ENCODE data around the gene MAGI1.
"Not testable (repeated sequence)": the region's sequence is repeated elsewhere in the genome, so short reads cannot be mapped to it uniquely, and the experiment has no call there.

Gene MAGI1

DNA sequence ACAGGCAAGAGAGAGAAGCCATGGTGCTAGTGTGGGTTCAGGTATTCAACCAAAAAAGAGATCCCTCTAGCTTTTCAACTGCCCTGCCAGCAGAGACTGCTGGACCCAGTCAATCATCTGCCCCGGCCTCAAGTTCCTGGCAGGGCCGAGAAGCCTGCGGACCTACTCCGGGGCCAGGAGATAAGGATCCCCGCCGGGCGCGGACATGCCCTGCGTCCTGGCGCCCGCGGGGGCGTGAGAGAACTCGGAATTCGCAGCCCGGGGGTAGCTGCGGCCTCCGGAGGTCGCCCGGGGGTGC, 821 bp upstream of the MAGI1 start:
- no peak for DNase-seq (ENCODE audit: low read depth in 2 of 2)

DNA sequence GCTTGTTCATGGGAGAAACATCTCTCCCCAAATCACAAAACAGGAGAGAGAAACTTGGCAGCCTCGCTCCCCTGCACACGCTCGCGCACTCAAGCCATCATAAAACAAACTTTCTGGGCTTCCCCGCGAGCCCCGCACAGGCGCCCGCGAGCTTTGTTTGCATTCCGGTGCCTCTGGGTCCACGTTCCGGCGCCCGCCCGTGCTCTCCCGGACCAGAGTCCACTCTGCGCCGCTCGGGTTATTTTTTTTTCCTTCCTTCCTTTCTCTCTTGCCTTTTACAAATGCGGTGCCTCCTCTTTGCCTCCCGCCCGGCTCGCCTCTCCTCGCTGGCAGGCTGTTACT, 363 bp downstream of the MAGI1 start:
- DNase-seq (ENCODE audit: low read depth in 2 of 2): no peak

DNA sequence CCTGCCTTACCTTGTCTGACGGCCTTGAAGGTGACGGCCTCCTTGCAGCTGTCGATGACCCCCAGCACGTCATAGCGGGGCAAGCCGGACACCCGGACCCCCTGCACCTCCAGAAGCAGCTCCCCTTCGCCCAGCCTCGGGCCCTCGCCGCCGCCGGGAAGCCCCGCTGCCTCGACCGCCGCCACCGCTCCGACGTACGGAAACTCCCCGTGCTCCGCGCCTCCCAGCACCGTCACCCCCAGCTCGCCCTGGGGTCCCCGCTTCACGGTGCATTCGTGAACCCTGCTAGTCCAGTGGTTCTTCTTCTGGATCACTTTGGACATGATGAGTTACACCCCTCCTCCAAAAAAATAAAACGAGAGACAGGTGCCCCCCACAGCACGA, 740 bp downstream of the MAGI1 start:
- DNase-seq (ENCODE audit: low read depth in 2 of 2): no peak

DNA sequence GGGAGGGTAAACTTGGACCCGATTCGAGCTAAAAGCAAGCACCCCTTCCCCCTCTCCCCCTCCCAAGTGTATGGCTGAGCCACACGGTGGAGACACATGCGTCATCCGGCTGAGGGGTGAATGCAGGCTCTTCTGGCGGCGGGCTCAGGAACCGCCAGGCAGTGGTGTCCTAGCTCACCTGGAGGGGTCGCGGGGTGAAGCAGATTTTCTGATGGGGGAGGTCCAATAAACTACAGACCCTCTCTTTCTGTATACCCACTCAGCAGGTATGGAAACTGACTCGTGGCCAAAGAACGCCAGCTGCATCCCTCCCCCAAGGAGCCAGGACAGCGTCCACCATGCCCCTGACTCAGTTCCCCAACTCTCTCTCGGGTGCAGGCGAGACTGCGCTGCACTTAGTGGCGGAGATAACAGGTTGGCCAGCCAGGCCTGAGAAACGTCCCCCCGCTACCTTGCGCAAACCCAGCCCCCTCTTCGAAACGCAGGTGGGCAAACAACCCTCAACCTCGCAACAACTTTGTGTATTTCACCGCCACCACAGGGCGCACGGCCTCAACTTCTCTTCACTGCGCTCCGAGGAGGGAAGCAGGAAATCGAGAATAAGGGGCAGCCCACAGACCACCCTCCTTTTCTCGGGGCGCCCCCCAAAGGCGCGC, 1.3 kb downstream of the MAGI1 start:
- DNase-seq (ENCODE audit: low read depth in 2 of 2): no peak

DNA sequence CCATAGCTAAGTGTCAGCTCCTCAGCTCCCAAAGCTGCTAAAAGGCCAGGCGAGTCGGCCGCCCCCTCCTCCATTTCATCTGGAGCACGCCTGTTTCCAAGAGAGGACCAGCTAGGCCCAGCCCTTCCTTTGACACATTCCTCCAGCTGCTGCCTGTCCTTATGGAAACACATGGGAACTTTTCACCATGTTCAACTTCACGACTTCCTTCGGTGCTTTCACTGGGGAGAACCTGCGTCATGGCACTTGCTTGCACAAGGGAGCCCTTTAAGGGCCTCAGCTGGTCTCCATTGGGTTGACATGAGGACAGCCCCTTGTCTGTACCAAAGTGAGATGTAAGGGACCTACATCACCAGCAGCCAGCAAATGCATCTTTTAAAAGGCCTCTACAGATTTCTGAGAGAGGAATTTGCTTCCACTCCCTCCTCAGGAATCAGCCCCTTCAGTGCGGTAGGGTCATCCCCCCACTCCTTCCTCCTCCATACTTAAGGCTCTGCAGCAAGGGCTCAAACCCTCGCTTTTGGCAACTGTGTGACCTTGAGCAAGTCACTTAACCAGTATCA, 2.1 kb downstream of the MAGI1 start:
- DNase-seq (ENCODE audit: low read depth in 2 of 2): no peak

DNA sequence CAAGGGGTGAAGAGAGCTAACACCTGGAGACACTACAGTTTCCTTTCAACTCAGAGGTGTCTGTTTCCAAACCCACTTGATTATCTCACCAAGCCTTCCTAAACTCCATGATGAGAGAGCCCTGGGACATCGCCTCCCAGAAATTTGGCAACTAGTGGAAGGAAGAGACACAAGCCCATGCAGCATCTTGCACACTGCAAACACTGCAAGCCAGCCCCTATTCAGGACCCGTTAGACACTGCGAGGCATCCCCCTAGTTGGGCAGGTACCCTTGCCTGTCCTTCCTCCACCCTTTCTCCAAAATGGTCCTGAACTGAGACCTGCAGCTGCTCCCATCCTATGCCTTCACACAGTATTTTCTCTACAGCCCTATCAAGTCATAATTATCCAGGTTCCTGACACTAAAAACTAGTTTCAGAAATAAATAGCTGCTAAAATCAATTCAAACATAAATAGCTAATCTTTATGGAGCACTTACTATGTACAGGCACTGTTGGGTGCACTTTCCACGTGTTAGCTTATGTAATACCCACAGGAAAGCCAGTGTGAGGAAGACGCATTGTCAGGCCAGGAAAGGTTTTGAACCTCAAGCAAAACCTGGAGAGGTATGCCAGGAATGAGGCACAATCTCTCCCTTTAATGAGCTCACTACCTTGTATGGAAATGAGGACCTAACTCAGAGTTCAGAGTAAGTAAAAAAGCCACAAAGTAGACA, 2.8 kb downstream of the MAGI1 start:
- no peak for DNase-seq (ENCODE audit: low read depth in 2 of 2)

DNA sequence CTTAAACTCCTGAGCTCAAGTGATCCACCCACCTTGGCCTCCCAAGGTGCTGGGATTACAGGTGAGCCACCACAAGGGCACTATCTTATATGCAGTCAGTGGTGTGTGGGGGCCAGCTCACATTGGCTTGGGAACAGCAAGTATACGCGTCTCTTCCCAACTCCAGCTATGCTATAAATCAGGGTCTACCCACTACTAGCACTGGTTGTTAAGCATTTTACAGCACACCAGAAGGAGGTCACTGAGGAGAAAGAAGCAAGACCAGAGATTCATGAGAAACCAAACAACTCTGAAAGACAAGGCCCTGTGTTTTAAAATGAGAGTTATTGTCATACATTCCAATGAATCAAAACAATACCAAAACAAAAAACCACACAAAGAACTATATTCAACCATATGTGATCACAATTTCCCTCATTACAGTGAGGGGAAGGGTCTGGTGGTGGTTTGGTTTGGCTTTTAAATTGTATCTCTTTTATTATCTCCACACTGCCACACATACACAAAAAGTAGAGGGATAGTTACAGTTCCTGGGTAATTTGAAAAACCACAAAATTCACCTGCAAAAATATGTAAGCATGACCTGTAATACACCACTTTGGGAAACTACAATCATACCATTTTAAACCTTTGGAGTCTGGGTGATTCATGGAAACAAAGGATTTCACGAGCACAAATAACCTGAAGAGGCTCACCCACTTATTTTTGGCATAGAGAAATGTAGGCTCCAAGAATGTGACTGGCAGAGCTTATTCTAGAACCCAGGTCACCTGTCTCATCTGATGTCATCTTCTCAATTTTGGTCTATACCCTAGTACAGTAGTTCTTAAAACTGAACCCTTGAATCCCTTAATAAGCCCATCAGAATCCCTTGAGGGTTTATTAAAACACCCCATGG, 5.2 kb downstream of the MAGI1 start:
- no peak for DNase-seq (ENCODE audit: low read depth in 2 of 2)

DNA sequence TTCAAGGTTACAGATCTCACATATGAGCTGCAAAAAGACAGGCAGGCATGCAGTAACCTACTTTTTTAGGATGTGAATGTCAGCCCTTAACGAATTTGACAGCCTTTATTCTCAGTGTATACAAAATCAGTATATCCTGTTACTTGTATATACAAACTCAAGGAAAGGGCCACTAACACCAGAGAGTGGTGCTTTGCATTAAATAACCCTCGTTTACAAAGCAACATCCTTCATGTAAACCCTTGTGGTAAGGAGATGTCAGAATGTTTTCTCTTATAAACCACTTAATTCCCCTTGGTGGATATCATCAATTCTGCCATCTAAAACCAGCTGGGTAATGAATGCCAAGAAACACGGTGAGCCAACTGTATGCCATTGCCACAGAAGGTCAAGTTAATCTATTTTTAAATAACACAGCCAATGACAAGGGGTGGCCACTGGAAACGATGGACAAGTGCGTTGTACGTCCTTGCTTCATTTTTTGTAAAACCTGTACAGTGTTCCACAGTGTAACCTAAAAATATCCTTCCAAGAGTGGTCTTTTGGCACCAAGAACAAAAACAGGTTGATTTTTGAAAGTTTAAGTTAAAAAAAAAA, 7.5 kb downstream of the MAGI1 start:
- DNase-seq (ENCODE audit: low read depth in 2 of 2): no peak

DNA sequence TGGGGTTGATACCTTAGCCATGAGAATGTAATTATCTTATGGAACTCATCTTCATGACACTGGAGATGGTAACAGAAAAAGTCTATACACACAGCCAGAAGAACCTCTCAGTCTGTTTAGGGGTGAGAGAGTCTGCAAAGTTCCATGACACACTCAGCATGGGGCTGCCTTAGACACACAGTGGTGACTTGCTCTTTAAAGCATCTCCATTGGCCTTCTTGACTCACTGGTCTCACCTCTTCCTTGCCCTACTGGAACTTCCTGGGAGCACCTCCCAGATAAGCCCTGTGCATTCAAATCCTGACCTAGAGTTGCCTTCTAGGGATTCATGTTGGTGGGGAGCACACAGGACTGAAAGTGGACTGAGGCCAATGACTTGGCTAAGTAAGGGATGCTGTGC, 9.3 kb downstream of the MAGI1 start:
- no peak for DNase-seq (ENCODE audit: low read depth in 2 of 2)

DNA sequence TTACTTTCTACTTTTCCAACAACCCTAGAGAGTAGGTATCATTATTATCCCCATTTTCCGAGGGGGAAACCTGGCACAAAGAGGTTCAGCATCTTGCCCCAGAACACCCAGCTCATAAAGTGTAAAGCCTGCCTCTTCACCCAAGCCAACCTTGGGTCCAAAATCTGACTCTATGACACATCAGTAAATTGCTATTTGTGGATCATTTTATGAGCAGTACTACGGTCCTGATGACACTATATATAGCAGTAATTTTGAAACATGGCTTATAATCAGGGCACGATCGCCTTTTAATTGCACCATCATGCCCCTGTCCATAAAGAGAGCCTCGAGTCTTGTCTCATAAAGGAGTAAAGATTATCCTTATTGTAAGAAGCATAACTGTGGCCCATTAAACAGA, 9.7 kb downstream of the MAGI1 start:
- no peak for DNase-seq (ENCODE audit: low read depth in 2 of 2)

DNA sequence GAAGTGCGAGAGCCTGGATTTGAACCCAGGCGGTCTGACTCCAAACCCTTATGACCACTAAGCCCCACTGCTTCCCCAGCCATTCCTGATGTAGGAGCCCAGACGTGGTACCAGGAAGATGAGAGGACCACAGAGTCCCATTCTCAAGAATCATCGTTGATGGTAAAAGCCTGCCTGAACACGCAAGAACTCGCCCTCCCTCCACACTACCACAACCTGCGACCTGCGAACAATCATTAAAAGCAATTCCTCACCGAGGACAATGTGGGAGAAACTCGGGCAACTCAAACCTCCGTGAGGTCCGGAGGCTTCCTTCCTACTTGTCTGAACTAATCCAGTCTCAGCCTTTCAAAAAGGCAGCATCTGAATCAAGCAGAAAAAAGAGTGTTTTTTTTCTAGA, 10.3 kb downstream of the MAGI1 start:
- DNase-seq (ENCODE audit: low read depth in 2 of 2): no peak

DNA sequence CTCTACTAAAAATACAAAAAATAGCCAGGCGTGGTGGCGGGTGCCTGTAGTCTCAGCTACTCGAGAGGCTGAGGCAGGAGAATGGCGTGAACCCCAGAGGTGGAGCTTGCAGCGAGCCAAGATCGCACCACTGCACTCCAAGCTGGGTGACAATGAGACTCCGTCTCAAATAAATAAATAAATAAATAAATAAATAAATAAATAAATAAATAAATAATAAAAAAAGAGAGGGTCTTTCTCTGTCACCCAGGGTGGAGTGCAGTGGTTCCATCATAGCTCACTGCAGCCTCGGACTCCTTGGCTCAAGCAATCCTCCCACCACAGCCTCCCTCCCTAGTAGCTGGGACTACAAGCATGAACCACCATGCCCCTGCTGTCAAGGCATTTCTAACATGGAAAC, 11.6 kb downstream of the MAGI1 start:
- DNase-seq (ENCODE audit: low read depth in 2 of 2): not testable (repeated sequence)

DNA sequence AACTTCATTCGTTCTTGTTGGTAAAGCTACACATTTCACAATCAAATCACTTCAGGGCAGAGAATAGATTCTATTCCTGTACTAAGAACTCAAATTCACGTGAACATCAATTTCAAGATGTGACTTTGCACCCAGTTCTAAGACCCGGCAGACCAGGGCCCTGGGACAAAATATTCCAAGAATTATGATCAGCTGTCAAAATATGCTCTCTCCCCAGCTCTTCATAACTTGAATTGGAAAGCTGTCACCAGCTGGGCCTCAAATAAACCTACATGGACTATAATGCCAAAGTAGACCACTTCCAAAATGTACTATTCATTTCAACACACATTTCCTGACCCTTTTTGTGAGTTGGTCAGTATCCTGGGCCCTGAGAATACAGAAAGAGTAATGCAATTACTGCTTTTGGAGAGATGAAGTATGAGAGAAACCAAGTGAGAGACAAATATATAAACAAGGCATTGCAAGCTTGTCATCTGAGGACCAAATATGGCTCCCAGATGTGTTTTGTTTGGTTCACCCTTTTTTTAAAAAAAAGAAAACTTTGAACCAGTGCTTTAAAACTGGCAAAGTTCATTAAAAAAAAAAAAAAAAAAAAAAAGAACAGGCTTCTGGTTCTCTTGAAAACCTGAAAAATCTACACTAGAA, 14.9 kb downstream of the MAGI1 start:
- DNase-seq (ENCODE audit: low read depth in 2 of 2): no peak

DNA sequence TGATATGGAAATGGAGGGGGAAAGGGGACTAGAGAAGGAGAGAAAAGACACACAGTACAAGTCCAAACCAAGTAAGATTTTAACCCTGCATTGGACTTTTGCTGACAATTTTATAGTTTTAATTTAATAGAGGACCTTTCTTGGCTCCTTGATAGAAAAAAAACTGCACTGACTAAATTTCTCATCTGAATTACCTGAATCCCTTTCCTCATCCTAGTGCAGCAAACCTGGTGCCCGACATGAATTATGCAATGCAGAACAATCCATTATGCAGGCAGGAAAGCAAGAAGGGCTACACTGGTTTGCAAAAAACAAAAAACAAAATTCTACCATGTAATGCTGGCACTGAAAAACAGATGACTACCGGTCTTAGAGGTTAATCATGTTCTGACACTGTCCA, 15.5 kb downstream of the MAGI1 start:
- DNase-seq (ENCODE audit: low read depth in 2 of 2): no peak

DNA sequence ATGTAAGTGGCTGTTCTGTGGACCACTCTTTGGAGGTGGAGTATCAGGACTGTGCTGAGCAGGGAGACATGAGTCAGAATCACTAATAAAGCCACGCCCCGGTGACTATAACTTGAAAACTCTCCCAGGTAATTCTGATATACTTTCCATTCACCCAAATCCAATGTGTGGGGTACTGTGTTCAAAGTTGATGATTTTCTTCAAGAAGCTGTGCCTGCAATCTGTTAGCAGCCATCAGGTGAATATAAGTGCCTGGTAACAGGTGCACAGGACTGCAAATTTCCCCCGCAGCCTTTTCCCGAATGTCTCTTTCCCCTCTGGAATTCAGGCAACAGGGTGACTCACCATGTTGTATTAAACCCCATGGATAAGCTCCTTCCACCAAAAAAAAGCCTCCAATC, 17.0 kb downstream of the MAGI1 start:
- no peak for DNase-seq (ENCODE audit: low read depth in 2 of 2)

DNA sequence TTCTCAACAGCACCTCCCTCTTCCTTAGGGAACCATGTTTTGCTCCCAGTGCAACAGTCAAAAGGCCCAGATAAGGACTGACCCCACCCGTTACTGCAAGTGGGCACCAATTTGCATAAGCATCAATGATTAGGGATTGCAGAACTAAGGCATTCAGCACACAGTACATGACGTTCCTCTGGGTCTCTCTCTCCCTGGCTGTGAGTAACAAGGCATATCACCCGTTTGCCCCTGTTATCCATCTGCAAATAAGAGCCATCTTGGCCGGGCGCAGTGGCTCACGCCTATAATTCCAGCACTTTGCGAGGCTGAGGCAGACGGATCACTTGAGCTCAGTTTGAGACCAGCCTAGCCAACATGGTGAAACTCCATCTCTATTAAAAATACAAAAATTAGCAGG, 18.8 kb downstream of the MAGI1 start:
- no peak for DNase-seq (ENCODE audit: low read depth in 2 of 2)

DNA sequence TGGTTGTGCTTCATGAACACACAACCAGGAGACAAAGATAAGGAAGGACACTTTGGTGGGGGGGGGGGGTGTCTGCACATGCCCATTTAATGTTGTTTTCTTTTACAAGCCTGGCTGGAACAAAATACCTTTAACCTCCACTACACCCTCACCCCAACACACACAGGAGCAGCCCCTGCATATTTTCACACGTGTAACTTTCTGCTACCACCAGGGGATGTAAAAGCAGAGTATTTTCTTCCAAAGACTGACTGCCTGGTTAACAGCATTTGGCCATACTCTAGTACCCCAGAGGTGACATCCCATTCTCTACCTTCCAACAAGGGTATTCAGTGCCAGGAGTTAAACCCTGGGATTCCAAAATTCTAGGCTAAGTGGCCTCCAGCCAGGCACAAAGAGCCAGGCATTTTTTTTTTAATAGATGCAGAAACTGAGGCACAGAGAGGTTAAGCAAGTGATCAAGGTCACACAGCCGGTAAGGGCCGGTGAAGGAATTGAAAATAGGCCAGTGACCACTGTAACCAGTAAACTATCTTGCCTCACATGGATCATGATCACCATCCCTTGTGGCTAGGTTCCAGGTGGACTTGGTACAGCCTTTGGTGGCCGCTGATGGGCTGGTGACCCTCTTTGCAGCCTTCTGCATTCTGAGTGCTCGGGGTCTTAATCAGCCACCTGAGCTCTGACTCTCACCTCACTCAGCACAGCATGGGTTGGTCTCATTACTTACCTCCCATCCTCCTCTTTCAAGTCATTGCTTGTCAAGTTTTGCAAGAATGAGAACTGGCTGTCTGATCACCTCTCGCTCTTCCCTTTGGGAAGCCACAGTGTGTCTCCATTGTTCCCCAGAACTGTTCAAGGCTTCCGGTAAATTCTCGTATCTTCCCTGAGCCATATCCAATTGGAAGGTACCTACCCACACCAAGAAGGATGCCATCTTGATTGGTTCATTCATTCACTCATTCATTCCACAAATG, 20.4 kb downstream of the MAGI1 start:
- DNase-seq (ENCODE audit: low read depth in 2 of 2): no peak

DNA sequence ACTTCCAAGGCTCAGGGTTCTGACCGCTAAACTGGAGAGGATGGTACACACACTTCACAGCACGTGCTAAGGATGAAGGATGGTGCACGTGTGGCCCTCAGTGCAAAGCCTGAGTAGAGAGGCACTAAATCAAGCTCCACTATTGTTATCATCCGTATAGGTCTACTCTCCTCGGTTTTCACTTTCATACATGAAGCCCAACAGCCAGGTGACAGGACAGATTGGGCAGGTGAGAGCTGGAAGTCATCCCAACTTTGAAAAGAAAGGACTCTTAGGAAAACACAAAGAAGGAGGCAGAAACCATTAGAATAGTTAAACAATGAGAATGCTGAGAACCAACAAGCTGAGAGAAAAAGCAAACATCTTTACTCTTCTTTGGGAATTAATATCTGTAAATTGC, 21.1 kb downstream of the MAGI1 start:
- no peak for DNase-seq (ENCODE audit: low read depth in 2 of 2)

DNA sequence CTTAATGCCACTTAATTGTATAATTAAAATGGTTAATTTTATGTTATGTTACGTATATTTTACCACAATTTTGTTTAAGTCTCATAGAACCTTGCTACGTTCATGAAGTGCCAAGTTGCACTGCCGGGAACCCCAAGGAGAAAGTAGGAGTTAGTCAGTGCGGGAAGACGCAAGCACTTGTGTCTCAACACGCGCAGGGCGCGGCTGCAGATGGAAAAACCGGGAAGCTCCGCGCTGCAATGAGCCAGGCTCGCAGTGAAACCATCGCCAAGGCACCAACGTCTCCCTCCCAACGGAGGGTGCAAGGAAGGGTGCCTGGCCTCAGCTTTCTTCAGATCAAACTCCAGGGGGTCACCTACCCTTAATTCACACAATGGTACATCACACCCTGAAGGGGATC, 21.6 kb downstream of the MAGI1 start:
- no peak for DNase-seq (ENCODE audit: low read depth in 2 of 2)

DNA sequence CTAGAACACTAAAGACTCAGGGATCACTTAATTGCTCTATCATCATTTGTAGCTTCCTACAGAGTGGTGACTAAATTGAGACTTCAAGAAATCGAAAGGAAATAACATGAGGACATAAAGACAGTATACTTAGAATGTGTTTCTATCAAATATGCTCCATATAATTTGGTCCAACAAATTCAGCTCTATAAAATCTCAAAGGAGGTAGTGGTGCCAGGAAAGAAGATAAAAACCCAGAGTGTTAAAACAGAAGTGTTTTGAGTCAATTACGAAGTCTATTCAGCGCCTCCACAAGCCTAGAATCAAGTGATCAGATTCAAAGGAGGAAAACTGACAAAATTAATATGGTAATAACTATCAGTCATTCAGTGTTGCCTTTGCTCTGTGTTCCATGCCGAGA, 22.9 kb downstream of the MAGI1 start:
- no peak for DNase-seq (ENCODE audit: low read depth in 2 of 2)

DNA sequence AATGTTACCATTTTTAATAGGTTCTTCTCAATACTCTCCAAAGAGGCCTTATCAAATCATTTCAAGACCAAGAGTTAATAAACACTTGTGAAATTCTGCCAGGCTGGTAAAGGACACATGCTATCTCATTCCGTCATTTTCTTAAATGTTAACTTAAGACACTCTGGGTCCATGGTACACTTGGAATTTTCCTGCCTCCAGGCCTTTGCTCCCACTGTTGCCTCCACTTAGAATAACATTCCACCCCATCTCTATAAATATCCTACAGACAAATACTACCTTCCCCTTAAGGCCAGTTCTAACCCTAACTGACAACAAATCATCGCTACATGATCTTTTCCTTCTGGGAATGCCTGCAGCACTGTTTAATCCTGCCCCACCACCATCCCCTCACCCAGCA, 24.1 kb downstream of the MAGI1 start:
- DNase-seq (ENCODE audit: low read depth in 2 of 2): no peak

Data from stimulated activated CD8-positive, alpha-beta memory T cell treated with anti-CD3 and anti-CD28 coated beads, Interleukin-2, amount 100 ng/mL, for 1 hour (primary cell).